ENCODE data around the gene SRD5A2.

GRCh38 chr2:31476511-31477180 lies 104.1 kb downstream of the SRD5A2 start:
- TF ChIP-seq CTCF (IDR thresholded peaks at IDR 0.05) (no peak), POLR2A (IDR thresholded peaks at IDR 0.05) (no peak)
